ENCODE data around the gene CCL4L2.

DNA sequence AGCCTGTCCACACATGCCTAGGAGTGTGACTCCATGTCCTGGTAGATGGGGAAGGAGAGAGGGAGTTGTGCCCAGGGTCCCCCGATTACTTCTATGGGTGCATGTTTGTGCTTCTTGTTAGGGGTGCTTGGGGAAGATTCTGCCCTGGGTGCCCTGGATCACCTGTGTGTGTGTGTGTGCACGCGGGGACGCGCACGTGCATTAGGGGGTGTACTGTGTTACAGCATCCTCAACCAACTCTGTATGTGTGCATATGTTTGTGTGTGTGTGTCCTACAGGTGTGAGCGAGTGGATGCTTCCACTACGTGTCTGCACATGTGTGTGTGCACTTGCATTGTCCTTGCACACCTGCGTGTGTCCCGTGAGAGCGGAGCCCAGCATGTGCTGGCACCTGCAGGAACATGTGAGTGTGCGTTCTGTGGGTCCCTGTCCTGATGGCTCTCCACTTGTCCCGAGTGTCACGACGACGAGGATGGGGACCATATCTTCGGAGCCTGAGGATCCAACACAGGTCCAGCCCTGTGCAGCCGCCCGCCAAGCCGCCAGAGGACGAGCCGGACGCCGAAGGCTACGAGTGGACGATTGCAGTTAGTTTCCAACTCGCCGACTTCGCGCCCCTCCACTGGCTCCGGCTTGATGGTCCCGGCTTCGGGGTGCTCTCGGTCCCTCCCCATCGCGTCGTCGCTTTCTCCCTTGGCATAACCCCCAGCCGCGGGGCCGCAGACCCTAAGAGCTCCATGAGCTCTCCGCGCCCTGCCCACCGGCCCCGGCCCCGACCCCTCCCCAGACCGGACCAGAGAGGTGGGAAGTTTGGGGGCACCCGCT is 28.5 kb upstream of the CCL4L2 start:
- no peak for TF ChIP-seq CTCF (IDR thresholded peaks at IDR 0.05)
- no peak for TF ChIP-seq POLR2AphosphoS5 (IDR thresholded peaks at IDR 0.05)
